HG03025 (cell line): Measurements from ENCODE around the gene XYLT1.
A peak's percentile ranks its signal among the peaks of the same experiment; 100 is the strongest.
"Not testable (repeated sequence)": the region's sequence is repeated elsewhere in the genome, so short reads cannot be mapped to it uniquely, and the experiment has no call there.

Source experiments
- ATAC-seq: cut with Tn5 transposase; IDR thresholded peaks from one replicate; pipeline ENCODE4 v1.9.1; 2021; ENCODE audit warnings: mild to moderate bottlenecking, moderate library complexity; ENCODE audit not compliant: unreplicated experiment, low FRiP score

The XYLT1 gene

GRCh38 chr16:17433577-17434451 is 36.9 kb downstream of the XYLT1 start:
- no peak for ATAC-seq

GRCh38 chr16:17432901-17433576 is 37.7 kb downstream of the XYLT1 start:
- no peak for ATAC-seq

GRCh38 chr16:17431968-17432625 is 38.7 kb downstream of the XYLT1 start:
- ATAC-seq, result no peak

- ATAC-seq, result no peak
Observed at GRCh38 chr16:17431012-17431411, 39.7 kb downstream of the XYLT1 start.

GRCh38 chr16:17426451-17426850 is 44.3 kb downstream of the XYLT1 start:
- ATAC-seq, result no peak

GRCh38 chr16:17424771-17425170 is 46.0 kb downstream of the XYLT1 start:
- ATAC-seq, result no peak

GRCh38 chr16:17423221-17423620 is 47.5 kb downstream of the XYLT1 start:
- no peak for ATAC-seq

GRCh38 chr16:17420816-17421215 is 49.9 kb downstream of the XYLT1 start:
- ATAC-seq, result no peak

- no peak for ATAC-seq
Observed at GRCh38 chr16:17419266-17419665, 51.5 kb downstream of the XYLT1 start.

- no peak for ATAC-seq
Observed at GRCh38 chr16:17417740-17418139, 53.0 kb downstream of the XYLT1 start.

GRCh38 chr16:17416461-17417311 is 54.1 kb downstream of the XYLT1 start:
- peak; percentile 89 for ATAC-seq

GRCh38 chr16:17414916-17415315 is 55.8 kb downstream of the XYLT1 start:
- ATAC-seq, result no peak

GRCh38 chr16:17414421-17414820 is 56.3 kb downstream of the XYLT1 start:
- ATAC-seq, result no peak

GRCh38 chr16:17413508-17413907 is 57.3 kb downstream of the XYLT1 start:
- no peak for ATAC-seq

- ATAC-seq, result no peak
Observed at GRCh38 chr16:17412791-17413190, 58.0 kb downstream of the XYLT1 start.

GRCh38 chr16:17412221-17412620 is 58.5 kb downstream of the XYLT1 start:
- no peak for ATAC-seq

GRCh38 chr16:17411263-17411662 is 59.5 kb downstream of the XYLT1 start:
- ATAC-seq, result no peak

- not testable (repeated sequence) for ATAC-seq
Observed at GRCh38 chr16:17410316-17410715, 60.4 kb downstream of the XYLT1 start.

GRCh38 chr16:17409894-17410293 is 60.9 kb downstream of the XYLT1 start:
- ATAC-seq, result no peak

- ATAC-seq, result peak; percentile 58
Observed at GRCh38 chr16:17408955-17409441, 61.8 kb downstream of the XYLT1 start.
